K562 (cell line): ENCODE results near the gene PKD1L1.

ENCODE experiments used
- CAMTA2 ChIP-seq: fragments of 250-450 bp; sonication (Bioruptor Pico); conservative IDR thresholded peaks from 2 replicates; pipeline ENCODE4 v1.5.1; 2022
- CTCF ChIP-seq, 3 experiments: IDR thresholded peaks in 2 of 3; conservative IDR thresholded peaks in 1 of 3; 2 replicates each; pipeline ENCODE4 v1.5.1; 2011 to 2012; ENCODE audit warnings: low read length in 3 of 3, mild to moderate bottlenecking in 3 of 3, control low read depth in 2 of 3, improper control_type of control experiment in 1 of 3, inconsistent platforms in 1 of 3, low read depth in 1 of 3, mixed read lengths in 1 of 3, moderate library complexity in 1 of 3; ENCODE audit not compliant: insufficient read depth in 2 of 3

DNA sequence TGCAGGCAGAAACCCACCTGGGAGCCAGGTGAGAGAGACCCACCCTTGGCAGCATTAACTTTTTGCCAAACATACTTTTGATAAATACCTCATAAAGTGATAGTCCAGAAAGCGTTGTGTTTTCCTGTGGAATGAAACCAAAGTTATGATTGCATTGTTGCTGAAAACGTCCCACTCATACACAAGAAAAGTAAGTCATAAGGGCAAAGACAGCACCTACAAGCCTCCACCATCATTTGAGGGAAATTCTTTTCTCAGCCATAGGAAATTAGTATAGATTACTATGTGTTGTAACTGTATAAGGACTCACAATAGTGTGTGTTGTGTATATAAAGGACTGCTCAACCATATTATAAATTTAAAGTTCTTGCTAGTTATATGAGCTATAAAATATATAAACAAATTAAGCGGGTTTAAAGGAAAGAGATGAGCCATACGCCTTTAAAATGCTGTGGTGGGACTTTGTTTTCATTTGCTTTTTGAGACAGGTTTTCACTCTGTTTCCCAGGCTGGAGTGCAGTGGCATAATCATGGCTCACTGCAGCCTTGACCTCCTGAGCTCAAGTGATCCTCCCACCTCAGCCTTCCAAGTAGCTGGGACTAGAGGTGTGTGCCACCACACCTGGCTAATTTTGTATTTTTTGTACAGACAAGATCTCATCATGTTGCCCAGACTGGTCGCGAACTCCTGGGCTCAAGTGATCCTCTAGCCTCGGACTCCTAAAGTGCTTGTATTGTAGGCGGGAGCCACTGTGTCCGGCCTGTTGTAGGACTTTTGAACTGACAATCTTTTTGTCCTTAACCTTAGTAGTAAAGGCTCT, 160.8 kb downstream of the PKD1L1 start:
- no peak for TF ChIP-seq CAMTA2 (CRISPR knock-in tag)
- no peak for TF ChIP-seq CTCF (IDR thresholded peaks at IDR 0.05 in 2 of 3, conservative IDR thresholded peaks at IDR 0.05 in 1 of 3; ENCODE audit: insufficient read depth in 2 of 3, low read depth in 1 of 3, low read length in 3 of 3)
